Neural cell (in vitro differentiated cells): Measurements from ENCODE around the gene TMTC3. TPM values are rescaled to one million over a fixed set of nuclear protein-coding genes. Genes with fewer than 3 reads are reported as not detected.
"Not testable (repeated sequence)": the region's sequence is repeated elsewhere in the genome, so short reads cannot be mapped to it uniquely, and the experiment has no call there.

ENCODE experiments used
- H2AFZ ChIP-seq: fragments of 200-600, 300-800 bp; sonication (generic), shearing (Covaris generic); 2 replicates; pipeline ENCODE4 v1.6.0; 2014; ENCODE audit warnings: low read depth, mild to moderate bottlenecking, antibody characterized with exemption, low read length, moderate library complexity
- H3F3A ChIP-seq: fragments of 200-600 bp; shearing (Covaris generic); 2 replicates; pipeline ENCODE4 v1.6.1; 2016; ENCODE audit warnings: mild to moderate bottlenecking, moderate library complexity, mixed read lengths, antibody characterized with exemption, low read length; ENCODE audit not compliant: insufficient read depth, poor library complexity, severe bottlenecking
- H3K27ac ChIP-seq: fragments of 200-600, 300-800 bp; sonication (generic), shearing (Covaris generic); 2 replicates; pipeline ENCODE4 v1.5.1; 2014; ENCODE audit warnings: mild to moderate bottlenecking, low read length, moderate library complexity
- H3K27me3 ChIP-seq: fragments of 300-800, 200-600 bp; sonication (generic), shearing (Covaris generic); 2 replicates; pipeline ENCODE4 v1.6.0; 2014; ENCODE audit warnings: mild to moderate bottlenecking, low read depth, low read length, moderate library complexity; ENCODE audit not compliant: insufficient read depth
- H3K36me3 ChIP-seq: fragments of 300-800, 200-600 bp; sonication (generic), shearing (Covaris generic); 2 replicates; pipeline ENCODE4 v1.5.1; 2014; ENCODE audit warnings: mild to moderate bottlenecking, antibody characterized with exemption, low read length, moderate library complexity; ENCODE audit not compliant: insufficient read depth
- H3K4me2 ChIP-seq: fragments of 300-800, 200-600 bp; sonication (generic), shearing (Covaris generic); 2 replicates; pipeline ENCODE4 v1.6.0; 2014; ENCODE audit warnings: mild to moderate bottlenecking, low read length
- H3K4me3 ChIP-seq: fragments of 300-800, 200-600 bp; sonication (generic), shearing (Covaris generic); 2 replicates; pipeline ENCODE4 v1.5.1; 2014; ENCODE audit warnings: mild to moderate bottlenecking, low read length, moderate library complexity
- H3K79me2 ChIP-seq: fragments of 200-600 bp; shearing (Covaris generic); replicated peaks from 2 replicates; pipeline ENCODE4 v1.6.0; 2014; ENCODE audit warnings: mild to moderate bottlenecking, low read length, moderate library complexity; ENCODE audit not compliant: insufficient read depth
- H3K9ac ChIP-seq: fragments of 300-800, 200-600 bp; sonication (generic), shearing (Covaris generic); 2 replicates; pipeline ENCODE4 v1.6.1; 2016; ENCODE audit warnings: mild to moderate bottlenecking, low read length, mixed read lengths
- H3K9me2 ChIP-seq: fragments of 200-600 bp; shearing (Covaris generic); 2 replicates; pipeline ENCODE4 v1.6.1; 2016; ENCODE audit warnings: mild to moderate bottlenecking, low read length, mixed read lengths; ENCODE audit not compliant: insufficient read depth
- H3K9me3 ChIP-seq: fragments of 200-600, 300-800 bp; sonication (generic), shearing (Covaris generic); 2 replicates; pipeline ENCODE4 v1.6.1; 2016; ENCODE audit warnings: mild to moderate bottlenecking, mixed run types, low read length, moderate library complexity, mixed read lengths
- H4K20me1 ChIP-seq: fragments of 200-600 bp; shearing (Covaris generic); 2 replicates; pipeline ENCODE4 v1.6.1; 2016; ENCODE audit warnings: mild to moderate bottlenecking, mixed run types; ENCODE audit not compliant: insufficient read depth
- EP300 ChIP-seq: fragments of 450-650 bp; conservative IDR thresholded peaks from 2 replicates; pipeline ENCODE4 v1.6.1; 2014; ENCODE audit warnings: antibody characterized with exemption, mild to moderate bottlenecking, moderate library complexity; ENCODE audit not compliant: poor library complexity, severe bottlenecking
- POLR2AphosphoS5 ChIP-seq: IDR thresholded peaks from 2 replicates; pipeline ENCODE4 v1.6.1; 2012
- RAD21 ChIP-seq: fragments of 450-650 bp; conservative IDR thresholded peaks from 2 replicates; pipeline ENCODE4 v1.6.1; 2014; ENCODE audit warnings: antibody characterized with exemption, mild to moderate bottlenecking, moderate library complexity
- SMC3 ChIP-seq: fragments of 450-650 bp; conservative IDR thresholded peaks from 2 replicates; pipeline ENCODE4 v1.6.1; 2014; ENCODE audit warnings: antibody characterized with exemption, mild to moderate bottlenecking, moderate library complexity; ENCODE audit not compliant: poor library complexity
- TAF1 ChIP-seq: IDR thresholded peaks from 2 replicates; pipeline ENCODE4 v1.6.1; 2012; ENCODE audit warnings: low read depth
- polyA plus RNA-seq: library from polyadenylated mRNA; depleted of rRNA; stranded (reverse); fragments of >200 nt; gene quantifications from 2 replicates; pipeline ENCODE4 v1.2.3, GENCODE V29; 2014
- TF ChIP-seq, protein P1 (sequence below): IDR thresholded peaks from 2 replicates; pipeline ENCODE4 v1.6.1; 2012; ENCODE audit warnings: borderline replicate concordance
- TF ChIP-seq, protein P2 (sequence below): fragments of 450-650 bp; IDR thresholded peaks from 2 replicates; pipeline ENCODE4 v1.5.1; 2014; ENCODE audit warnings: antibody characterized with exemption, mild to moderate bottlenecking, moderate library complexity; ENCODE audit not compliant: poor library complexity, severe bottlenecking

Gene TMTC3
- polyA plus RNA-seq, 1 donor from 2014 or later, result 17.2 TPM

DNA sequence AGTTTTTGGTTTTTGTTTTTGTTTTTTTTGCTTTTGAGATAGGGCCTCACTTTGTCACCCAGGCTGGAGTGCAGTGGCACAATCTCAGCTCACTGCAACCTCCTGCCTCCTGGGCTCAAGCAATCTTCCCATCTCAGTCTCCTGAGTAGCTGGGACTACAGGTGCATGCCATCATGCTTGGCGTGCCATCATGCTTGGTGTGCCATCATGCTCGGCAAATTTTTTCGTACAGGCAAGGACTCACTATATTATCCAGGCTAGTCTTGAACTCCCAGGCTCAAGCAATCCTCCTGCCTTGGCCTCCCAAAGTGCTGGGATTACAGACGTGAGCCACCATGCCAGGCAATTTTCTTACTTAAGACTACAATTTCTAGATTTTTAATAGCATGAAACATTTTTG lies 2.4 kb upstream of the TMTC3 start:
- H3K4me3 ChIP-seq, H3K9me3 ChIP-seq, H3K36me3 ChIP-seq, H4K20me1 ChIP-seq, H3K9me2 ChIP-seq, H3K4me2 ChIP-seq, H2AFZ ChIP-seq, H3F3A ChIP-seq, H3K27ac ChIP-seq, H3K27me3 ChIP-seq, H3K9ac ChIP-seq: not testable (repeated sequence)
- peaks cover 17% of the 10 kb centered on the region for H3K79me2 ChIP-seq

DNA sequence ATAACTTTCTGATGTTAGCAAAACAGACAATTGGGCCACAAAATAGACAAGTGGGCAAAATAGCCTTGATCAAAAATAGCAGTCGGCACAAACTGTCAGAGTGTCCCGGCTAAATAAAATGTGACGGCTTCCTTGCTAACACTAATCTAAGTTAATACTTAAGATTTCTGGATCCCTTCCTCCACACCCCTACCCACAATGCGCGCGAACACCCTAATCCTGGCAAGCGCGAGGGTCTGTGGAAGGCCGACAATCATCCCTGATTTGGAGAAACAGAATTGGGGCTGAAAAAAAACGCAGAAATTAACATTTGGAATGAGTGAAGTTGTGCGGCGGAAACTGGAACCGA lies 708 bp upstream of the TMTC3 start:
- Histone ChIP-seq H3F3A (peaks cover 4% of the 10 kb centered on the region), H3K27ac (peak overlapping the region; percentile 84), H4K20me1 (no peaks in the 10 kb centered on the region), H3K36me3 (no peaks in the 10 kb centered on the region), H3K9ac (peak overlapping the region; percentile 88), H3K9me2 (no peaks in the 10 kb centered on the region), H3K79me2 (peaks cover 17% of the 10 kb centered on the region), H3K4me2 (peak overlapping the region; percentile 66), H3K9me3 (no peaks in the 10 kb centered on the region), H3K4me3 (peak overlapping the region; percentile 87), H2AFZ (peak overlapping the region; percentile 83), H3K27me3 (no peaks in the 10 kb centered on the region)
- TF ChIP-seq, protein P1, sequence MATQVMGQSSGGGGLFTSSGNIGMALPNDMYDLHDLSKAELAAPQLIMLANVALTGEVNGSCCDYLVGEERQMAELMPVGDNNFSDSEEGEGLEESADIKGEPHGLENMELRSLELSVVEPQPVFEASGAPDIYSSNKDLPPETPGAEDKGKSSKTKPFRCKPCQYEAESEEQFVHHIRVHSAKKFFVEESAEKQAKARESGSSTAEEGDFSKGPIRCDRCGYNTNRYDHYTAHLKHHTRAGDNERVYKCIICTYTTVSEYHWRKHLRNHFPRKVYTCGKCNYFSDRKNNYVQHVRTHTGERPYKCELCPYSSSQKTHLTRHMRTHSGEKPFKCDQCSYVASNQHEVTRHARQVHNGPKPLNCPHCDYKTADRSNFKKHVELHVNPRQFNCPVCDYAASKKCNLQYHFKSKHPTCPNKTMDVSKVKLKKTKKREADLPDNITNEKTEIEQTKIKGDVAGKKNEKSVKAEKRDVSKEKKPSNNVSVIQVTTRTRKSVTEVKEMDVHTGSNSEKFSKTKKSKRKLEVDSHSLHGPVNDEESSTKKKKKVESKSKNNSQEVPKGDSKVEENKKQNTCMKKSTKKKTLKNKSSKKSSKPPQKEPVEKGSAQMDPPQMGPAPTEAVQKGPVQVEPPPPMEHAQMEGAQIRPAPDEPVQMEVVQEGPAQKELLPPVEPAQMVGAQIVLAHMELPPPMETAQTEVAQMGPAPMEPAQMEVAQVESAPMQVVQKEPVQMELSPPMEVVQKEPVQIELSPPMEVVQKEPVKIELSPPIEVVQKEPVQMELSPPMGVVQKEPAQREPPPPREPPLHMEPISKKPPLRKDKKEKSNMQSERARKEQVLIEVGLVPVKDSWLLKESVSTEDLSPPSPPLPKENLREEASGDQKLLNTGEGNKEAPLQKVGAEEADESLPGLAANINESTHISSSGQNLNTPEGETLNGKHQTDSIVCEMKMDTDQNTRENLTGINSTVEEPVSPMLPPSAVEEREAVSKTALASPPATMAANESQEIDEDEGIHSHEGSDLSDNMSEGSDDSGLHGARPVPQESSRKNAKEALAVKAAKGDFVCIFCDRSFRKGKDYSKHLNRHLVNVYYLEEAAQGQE, result no peak
- TF ChIP-seq EP300 (no peak), SMC3 (no peak), TAF1 (no peak)

DNA sequence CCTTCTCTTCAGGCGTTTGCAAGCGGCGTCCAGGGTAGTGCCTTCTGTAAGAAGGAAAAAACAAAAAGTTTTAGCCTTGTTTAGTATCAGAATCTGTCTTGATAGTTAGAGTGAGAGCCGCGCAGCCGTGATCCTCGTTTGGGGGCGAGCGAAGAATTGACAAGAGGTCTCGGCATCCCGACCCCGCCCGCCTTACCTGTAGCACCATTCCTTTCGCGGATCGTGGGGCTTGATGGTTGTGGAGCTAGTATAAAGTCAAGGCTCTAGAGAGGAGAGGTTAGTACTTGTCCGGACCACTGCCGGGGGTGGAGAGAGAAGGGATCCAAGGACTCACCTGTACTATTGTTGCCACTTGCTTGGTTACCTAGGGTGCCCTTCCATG lies 494 bp downstream of the TMTC3 start:
- H3K36me3 ChIP-seq, result no peaks in the 10 kb centered on the region
- peak overlapping the region; percentile 83 for H2AFZ ChIP-seq
- H4K20me1 ChIP-seq, result no peaks in the 10 kb centered on the region
- H3K9ac ChIP-seq, result peak overlapping the region; percentile 88
- H3K4me2 ChIP-seq, result peak overlapping the region; percentile 60
- no peaks in the 10 kb centered on the region for H3K9me3 ChIP-seq
- peak overlapping the region; percentile 87 for H3K4me3 ChIP-seq
- H3K9me2 ChIP-seq, result no peaks in the 10 kb centered on the region
- TF ChIP-seq RAD21 (peak; percentile 15), POLR2AphosphoS5 (no peak)
- peak overlapping the region; percentile 63 for H3K27ac ChIP-seq
- H3K79me2 ChIP-seq, result peaks cover 23% of the 10 kb centered on the region
- peaks cover 4% of the 10 kb centered on the region for H3F3A ChIP-seq
- no peaks in the 10 kb centered on the region for H3K27me3 ChIP-seq

DNA sequence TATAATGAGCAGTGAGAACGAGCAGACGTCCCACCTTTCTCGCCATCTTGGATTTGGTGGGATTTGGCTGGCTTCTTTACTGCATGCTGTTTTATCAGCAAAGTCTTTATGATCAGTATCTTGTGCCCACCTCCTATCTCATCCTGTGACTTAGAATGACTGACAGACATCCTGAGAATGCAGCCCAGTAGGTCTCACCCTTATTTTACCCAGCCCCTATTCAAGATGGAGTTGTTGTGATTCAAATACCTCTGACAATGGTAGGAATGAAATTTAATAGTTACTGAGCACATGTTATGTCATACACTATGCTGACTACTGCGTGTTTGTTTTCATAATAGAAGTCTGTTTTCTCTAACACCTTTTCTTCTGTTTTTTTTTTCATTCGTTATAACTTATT lies 1.9 kb downstream of the TMTC3 start:
- Histone ChIP-seq H3K9me3 (no peaks in the 10 kb centered on the region), H3K27ac (no peak overlapping the region), H3K9me2 (no peaks in the 10 kb centered on the region), H3K79me2 (peaks cover 24% of the 10 kb centered on the region), H3K9ac (no peak overlapping the region), H2AFZ (no peak overlapping the region), H3K36me3 (no peaks in the 10 kb centered on the region), H3K27me3 (no peaks in the 10 kb centered on the region), H3F3A (peaks cover 4% of the 10 kb centered on the region), H4K20me1 (no peaks in the 10 kb centered on the region), H3K4me2 (no peak overlapping the region), H3K4me3 (peak overlapping the region; percentile 87)
- TF ChIP-seq, protein P1, result no peak
- TF ChIP-seq, protein P2, sequence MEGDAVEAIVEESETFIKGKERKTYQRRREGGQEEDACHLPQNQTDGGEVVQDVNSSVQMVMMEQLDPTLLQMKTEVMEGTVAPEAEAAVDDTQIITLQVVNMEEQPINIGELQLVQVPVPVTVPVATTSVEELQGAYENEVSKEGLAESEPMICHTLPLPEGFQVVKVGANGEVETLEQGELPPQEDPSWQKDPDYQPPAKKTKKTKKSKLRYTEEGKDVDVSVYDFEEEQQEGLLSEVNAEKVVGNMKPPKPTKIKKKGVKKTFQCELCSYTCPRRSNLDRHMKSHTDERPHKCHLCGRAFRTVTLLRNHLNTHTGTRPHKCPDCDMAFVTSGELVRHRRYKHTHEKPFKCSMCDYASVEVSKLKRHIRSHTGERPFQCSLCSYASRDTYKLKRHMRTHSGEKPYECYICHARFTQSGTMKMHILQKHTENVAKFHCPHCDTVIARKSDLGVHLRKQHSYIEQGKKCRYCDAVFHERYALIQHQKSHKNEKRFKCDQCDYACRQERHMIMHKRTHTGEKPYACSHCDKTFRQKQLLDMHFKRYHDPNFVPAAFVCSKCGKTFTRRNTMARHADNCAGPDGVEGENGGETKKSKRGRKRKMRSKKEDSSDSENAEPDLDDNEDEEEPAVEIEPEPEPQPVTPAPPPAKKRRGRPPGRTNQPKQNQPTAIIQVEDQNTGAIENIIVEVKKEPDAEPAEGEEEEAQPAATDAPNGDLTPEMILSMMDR, result no peak
- TF ChIP-seq RAD21 (no peak), TAF1 (no peak), EP300 (no peak)
